Stimulated activated CD8-positive, alpha-beta memory T cell treated with anti-CD3 and anti-CD28 coated beads, Interleukin-4, amount 100 ng/mL, for 24 hours (primary cell): ENCODE measurements around the gene KDF1.
"Not testable (repeated sequence)": the region's sequence is repeated elsewhere in the genome, so short reads cannot be mapped to it uniquely, and the experiment has no call there.

ENCODE experiments used
- DNase-seq: peaks from one replicate; pipeline ENCODE4 v3.0.0-alpha.2; 2020; ENCODE audit warnings: low read depth

The KDF1 gene

DNA sequence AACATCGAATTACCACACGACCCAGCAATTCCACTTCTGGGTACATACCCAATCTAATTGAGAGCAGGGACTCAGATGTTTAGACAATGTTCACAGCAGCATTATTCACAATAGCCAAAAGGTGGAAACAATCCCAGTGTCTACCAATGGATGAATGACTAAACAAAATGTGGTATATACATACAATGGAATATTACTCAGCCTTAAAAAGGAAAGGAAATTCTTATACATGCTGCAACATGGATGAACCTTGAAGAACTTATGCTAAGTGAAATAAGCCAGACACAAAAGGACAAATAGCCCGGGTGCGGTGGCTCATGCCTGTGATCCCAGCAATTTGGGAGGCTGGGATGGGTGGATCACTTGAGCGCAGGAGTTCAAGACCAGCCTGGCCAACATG is 6.9 kb downstream of the KDF1 start:
- DNase-seq = no peak

DNA sequence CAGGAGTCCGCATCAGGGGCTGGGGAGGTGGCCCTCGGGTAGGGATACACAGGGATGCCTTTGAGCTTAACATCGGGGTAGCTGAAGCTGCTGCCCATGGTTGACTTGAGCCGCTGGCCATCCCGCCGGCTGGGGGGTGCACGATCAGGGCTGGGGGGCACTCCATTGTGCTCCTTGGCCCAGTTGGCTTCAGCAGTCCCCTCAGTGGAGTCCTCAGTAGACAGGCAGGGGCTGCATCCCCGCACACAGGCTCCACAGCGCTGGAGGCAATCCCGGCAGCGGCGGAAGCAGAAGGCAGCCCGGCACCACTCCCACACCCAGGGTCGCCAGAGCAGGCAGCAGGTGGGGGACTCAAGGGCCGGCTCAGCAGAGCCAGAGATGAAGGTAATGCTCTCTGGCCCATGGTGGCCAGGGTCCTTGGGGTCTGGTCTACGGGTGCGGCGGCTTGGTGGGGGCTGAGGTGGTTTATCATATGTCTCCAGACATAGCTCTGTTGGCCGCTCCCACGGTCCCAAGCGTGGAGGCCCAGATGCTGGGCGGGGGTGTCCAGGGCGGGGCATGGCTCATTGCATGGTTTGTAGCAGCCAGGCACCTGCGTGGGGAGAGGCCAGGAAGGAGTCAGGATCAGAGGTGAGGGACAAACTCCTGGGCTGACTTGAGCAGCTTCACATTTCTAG is 8.3 kb downstream of the KDF1 start:
- no peak for DNase-seq

GRCh38 chr1:26951216-26951615 is 9.1 kb downstream of the KDF1 start:
- DNase-seq = no peak

DNA sequence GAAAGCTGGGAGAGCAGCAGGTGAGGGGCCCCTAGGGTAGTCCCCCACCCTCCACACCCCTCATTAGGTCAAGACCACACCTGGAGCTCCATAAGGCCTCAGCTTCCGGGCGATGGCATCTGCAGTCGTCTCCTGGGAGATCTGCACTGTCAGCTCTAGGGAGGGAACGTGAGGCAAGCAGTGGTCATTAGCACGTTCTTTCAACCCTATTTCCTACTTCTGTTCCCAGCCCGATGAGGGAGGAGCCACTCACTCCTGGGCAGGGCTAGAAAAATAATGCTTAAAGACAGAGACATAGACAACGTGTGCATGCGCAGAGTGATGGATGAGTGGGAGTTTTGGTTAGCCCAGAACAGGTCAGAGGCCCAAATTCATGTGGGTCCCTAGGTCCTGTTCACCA is 9.7 kb downstream of the KDF1 start:
- DNase-seq = no peak

- no peak for DNase-seq
Measured at GRCh38 chr1:26949926-26950319, 10.3 kb downstream of the KDF1 start.

- no peak for DNase-seq
Measured at GRCh38 chr1:26949266-26949925, 10.9 kb downstream of the KDF1 start.

DNA sequence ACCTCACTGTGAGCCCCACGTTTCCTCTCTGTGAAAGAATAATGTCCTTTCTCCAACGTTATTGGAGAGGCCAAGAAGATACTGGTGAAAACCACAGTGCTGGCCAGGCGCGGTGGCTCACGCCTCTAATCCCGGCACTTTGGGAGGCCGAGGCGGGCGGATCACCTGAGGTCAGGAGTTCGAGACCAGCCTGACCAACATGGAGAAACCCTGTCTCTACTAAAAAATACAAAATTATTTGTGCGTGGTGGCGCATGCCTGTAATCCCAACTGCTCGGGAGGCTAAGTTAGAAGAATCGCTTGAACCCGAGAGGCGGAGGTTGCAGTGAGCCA is 11.6 kb downstream of the KDF1 start:
- not testable (repeated sequence) for DNase-seq

DNA sequence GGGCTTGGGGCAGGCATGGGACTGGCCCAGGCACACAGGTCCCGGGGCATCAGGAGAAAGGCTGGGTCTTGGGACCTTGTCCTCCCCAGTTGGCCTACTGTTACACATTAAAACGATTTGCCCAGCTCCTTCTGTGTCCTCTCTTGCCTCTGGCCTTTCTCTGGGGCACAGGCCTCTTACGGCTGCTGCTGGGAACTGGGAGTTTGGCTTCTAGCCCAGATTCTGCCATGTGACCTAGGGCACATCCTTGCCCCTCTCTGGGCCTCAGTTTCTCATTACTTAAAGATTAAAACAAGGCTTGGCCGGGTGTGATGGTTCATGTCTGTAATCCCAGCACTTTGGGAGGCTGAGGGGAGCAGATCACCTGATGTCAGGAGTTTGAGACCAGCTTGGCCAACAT is 14.0 kb downstream of the KDF1 start:
- DNase-seq = no peak

DNA sequence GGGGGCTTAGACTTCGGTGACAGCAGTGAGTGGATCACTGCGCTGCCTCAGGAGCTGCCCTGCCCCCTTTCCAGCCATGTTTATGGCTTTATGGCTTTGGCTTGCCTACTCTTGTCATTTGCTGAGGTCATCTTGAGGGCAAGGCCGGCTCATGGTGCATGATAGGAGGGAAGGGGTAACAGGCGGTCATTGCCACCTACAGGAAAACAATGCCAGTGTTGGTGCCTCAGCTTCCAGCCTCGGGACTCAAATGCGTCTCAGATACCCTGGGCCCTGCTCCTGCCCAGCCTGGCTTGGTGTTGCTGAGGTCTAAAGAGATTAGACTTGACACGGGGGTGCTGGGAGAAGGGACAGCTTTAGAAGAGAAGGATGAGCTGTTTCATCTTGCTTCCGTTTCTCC is 14.5 kb downstream of the KDF1 start:
- no peak for DNase-seq

- no peak for DNase-seq
Measured at GRCh38 chr1:26945138-26945537, 15.1 kb downstream of the KDF1 start.

- no peak for DNase-seq
Measured at GRCh38 chr1:26942656-26943055, 17.6 kb downstream of the KDF1 start.

DNA sequence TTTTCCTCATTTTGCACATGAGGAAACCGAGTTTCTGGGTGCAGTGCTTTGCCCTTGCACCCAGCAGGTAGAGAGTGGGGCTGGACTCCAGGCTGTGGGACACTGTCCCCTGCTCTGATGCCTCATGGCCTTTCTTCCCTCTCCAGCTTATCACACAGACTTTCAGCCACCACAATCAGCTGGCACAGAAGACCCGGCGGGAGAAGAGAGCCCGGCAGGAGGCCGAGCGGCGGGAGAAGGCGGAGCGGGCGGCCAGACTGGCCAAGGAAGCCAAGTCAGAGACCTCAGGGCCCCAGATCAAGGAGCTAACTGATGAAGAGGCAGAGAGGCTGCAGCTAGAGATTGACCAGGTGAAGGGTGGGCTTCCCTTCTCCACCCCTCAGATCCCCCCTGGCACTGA is 19.0 kb downstream of the KDF1 start:
- no peak for DNase-seq

DNA sequence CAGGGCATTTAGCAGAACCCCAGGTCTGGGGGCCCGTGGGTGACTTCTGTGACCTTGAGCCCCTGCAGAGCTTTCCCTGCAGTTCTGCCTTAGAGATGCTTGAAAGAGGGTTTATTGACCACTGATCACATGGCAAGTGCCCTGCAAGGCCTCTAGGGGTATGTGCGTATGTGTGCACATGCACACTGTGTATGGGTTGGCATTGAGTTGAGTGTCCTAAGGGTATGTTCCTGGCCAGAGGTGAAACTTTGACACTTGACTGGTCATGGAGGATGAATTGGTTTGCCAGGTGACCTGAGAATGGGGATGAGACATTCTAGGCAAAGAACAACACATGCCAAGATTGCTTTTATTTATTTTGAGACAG is 21.6 kb downstream of the KDF1 start:
- no peak for DNase-seq

- DNase-seq = no peak
Measured at GRCh38 chr1:26938004-26938658, 22.1 kb downstream of the KDF1 start.

DNA sequence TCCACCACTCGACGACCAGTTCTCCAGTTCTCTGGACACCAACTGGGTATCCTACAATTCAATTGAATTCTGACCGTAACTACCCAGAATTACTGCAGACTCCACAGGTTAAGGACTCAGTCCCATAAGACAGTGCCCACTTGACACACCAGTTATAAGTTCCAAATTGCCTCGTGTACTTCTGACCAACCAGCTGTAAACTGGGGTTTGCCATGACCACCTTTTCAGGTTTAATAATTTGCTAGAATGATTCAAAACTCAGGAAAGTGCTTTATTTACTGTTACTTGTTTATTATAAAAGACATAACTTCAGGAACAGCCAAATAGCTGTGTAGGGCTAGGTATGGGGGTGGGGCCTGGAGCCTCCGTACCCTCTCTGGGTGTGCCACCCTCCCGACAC is 23.4 kb downstream of the KDF1 start:
- DNase-seq = no peak

- DNase-seq = no peak
Measured at GRCh38 chr1:26932531-26932930, 27.7 kb downstream of the KDF1 start.

DNA sequence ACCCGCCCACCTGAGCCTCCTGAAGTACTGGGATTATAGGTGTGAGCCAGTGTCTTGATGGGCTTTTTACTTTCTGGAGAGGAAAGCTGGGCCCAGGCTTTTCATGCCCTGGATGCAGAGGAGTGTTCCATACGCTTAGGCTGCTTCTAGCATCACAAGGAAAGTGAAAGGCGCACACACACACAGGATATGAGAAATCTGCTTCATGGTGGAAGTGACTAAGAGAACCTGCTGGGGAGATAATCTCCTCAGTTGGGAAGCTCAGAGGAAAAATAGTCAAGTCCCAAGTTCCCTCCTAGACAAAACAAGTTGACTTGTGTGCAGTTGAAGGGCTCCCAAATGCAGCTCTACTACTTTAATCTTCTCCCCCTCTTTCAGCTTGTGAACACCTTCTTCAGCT is 36.6 kb downstream of the KDF1 start:
- DNase-seq = no peak

DNA sequence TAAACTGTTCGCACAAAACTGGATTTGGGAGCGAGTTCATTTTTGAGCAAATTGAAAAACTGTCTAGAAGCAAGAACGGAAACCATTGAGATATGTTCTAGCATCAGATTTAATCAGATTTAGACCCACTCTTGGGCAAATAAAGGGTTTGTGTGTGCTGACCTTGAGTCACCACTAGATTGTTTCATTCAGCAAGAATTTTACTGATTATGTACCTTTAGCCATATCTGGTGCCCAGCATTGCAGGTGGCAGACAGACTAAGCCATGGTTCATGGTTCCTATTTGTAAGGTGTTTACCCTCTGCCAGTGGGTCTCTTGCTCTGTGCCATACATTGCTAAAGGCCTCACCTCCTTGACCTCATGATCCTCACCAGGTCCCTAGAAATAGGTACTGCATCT is 37.4 kb downstream of the KDF1 start:
- no peak for DNase-seq

- no peak for DNase-seq
Measured at GRCh38 chr1:26922431-26922729, 37.9 kb downstream of the KDF1 start.

GRCh38 chr1:26921540-26922430 is 38.5 kb downstream of the KDF1 start, which contains the start of gene NUDC:
TSS of gene NUDC (plus strand) at chr1:26921743. CDS start at chr1:26921849, 106 bp downstream.
- peak; percentile 93 for DNase-seq

GRCh38 chr1:26921126-26921539 is 39.1 kb downstream of the KDF1 start:
- no peak for DNase-seq

DNA sequence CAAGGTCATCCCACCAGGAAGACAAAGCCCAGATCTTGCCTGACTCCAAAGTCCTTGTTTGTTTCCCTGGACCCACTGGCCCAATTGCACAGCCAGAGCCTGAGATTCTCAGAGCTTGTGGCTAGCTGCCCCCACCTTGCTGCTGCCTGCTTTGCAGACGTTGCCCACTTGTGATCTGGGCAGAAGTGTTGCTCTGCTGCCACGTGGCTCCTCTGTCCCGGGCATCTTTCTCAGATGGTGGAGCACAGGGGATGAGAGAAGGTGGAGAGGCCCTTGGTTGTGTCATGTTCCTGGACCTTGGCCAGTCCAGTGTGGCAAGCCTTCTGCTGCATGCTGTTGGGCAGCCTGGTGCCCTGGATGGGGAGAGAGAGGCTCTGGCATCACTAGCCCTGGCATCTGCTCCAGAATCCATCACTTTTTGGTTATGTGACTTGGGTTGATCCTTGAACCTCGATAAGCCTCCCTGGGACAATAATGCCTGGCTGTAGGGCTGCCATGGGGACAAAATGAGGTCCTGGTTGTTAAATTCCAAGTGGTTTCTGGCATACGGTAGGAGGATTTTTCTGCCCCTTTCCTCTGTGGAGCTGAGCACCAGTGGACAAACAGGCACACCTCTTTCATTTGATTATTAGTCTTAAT is 44.9 kb downstream of the KDF1 start:
- DNase-seq = no peak
